Body of pancreas (tissue), 4 donors: ENCODE data around the gene ERMAP. TPM values are rescaled to one million over a fixed set of nuclear protein-coding genes. Genes with fewer than 3 reads are reported as not detected.

ENCODE experiments used
- ATAC-seq: fragments of 150-250 bp; one replicate; pipeline ENCODE4 v1.9.1; 2016
- DNase-seq, 4 donors: peaks; one replicate each; pipeline ENCODE4 v3.0.0-alpha.2; 2019
- H3K27ac ChIP-seq, 4 donors: fragments of 200-600 bp; sonication (generic); 1 replicate in 3 of 4; 2 replicates in 1 of 4; pipeline versions ENCODE4 v1.5.1 to v1.6.1; 2016 to 2019; ENCODE audit warnings: mild to moderate bottlenecking in 1 of 4, mixed read lengths in 1 of 4, moderate library complexity in 1 of 4
- H3K27me3 ChIP-seq, 2 donors: fragments of 200-600 bp; sonication (generic); one replicate each; pipeline ENCODE4 v1.6.0; 2016; ENCODE audit warnings: mild to moderate bottlenecking in 1 of 2
- H3K36me3 ChIP-seq, 2 donors: fragments of 200-600 bp; sonication (generic); replicated peaks in 1 of 2; 2 replicates each; pipeline ENCODE4 v1.5.1; 2016; ENCODE audit warnings: low read depth in 2 of 2; ENCODE audit not compliant: insufficient read depth in 1 of 2
- H3K4me1 ChIP-seq: fragments of 200-600 bp; sonication (generic); one replicate; pipeline ENCODE4 v1.6.0; 2016
- H3K4me3 ChIP-seq, 2 donors: fragments of 200-600 bp; sonication (generic); 1 replicate in 1 of 2; 2 replicates in 1 of 2; pipeline ENCODE4 v1.5.1; 2016 to 2019
- H3K9me3 ChIP-seq, 3 donors: fragments of 200-600 bp; sonication (generic); 1 replicate in 2 of 3; 2 replicates in 1 of 3; pipeline ENCODE4 v1.5.1; 2016
- CTCF ChIP-seq, 7 experiments: fragments of 450-650 bp in 4 of 7; fragments of 200-600 bp in 3 of 7; sonication (generic) in 3 of 7; IDR thresholded peaks; one replicate each; pipeline ENCODE4 v1.5.1; 2016 to 2019; ENCODE audit warnings: antibody characterized with exemption in 7 of 7
- POLR2A ChIP-seq, 3 donors: fragments of 450-650 bp; IDR thresholded peaks; one replicate each; pipeline ENCODE4 v1.6.1; 2016; ENCODE audit warnings: antibody characterized with exemption in 3 of 3, mild to moderate bottlenecking in 2 of 3
- WGBS, 2 donors: methylation state at CpG; one replicate each; pipeline ENCODE4 v1.1.5; 2017; 5-methylcytosine and 5-hydroxymethylcytosine counted together
- intact Hi-C: fragments of 100-400 bp; cut with DNase I; formaldehyde crosslinking; loops from one replicate; pipeline ENCODE4 v1.15.1; 2023
- total RNA-seq, 2 donors: library from RNA; depleted of rRNA; stranded (reverse); fragments of >200 nt; gene quantifications; one replicate each; pipeline ENCODE4 v1.1.0, GENCODE V29; 2016

Gene ERMAP
- total RNA-seq, 2 donors from 2014 or later, result 8.8 to 11.9 TPM

GRCh38 chr1:42838482-42839190 is 21.7 kb downstream of the ERMAP start:
- Histone ChIP-seq H3K4me3 (no peak overlapping the region), H3K36me3 (no peaks in the 10 kb centered on the region), H3K27me3 (no peaks in the 10 kb centered on the region), H3K9me3 (no peaks in the 10 kb centered on the region), H3K4me1 (no peaks in the 10 kb centered on the region), H3K27ac (no peak overlapping the region)
- DNase-seq (peak in 1 of 4 donors; percentile 23), ATAC-seq (no peak)
- WGBS, 2 donors, result 74 to 87% methylated on average over 7 of the region's 7 CpGs
- TF ChIP-seq CTCF (IDR thresholded peaks at IDR 0.05), result no peak
- TF ChIP-seq POLR2A (IDR thresholded peaks at IDR 0.05), result no peak
- intact Hi-C loops, result no loop called here

- Histone ChIP-seq H3K27ac (no peak overlapping the region), H3K4me1 (peaks cover 5% of the 10 kb centered on the region)
- intact Hi-C loops, result no loop called here
Observed at GRCh38 chr1:42841010-42841409, 24.1 kb downstream of the ERMAP start.

GRCh38 chr1:42841440-42842147 is 24.7 kb downstream of the ERMAP start:
- intact Hi-C loops, result no loop called here
- Histone ChIP-seq H3K27me3 (no peaks in the 10 kb centered on the region), H3K36me3 (no peaks in the 10 kb centered on the region), H3K9me3 (no peaks in the 10 kb centered on the region), H3K4me1 (peaks cover 7% of the 10 kb centered on the region), H3K4me3 (no peak overlapping the region), H3K27ac (no peak overlapping the region)
- DNase-seq, result no peak
- no peak for ATAC-seq
- TF ChIP-seq CTCF (IDR thresholded peaks at IDR 0.05) (no peak), POLR2A (IDR thresholded peaks at IDR 0.05) (no peak)
- 89 to 96% methylated on average over 2 of the region's 2 CpGs for WGBS, 2 donors

More at GRCh38 chr1:42841010-42841409, 24.1 kb downstream of the ERMAP start:
- TF ChIP-seq CTCF (IDR thresholded peaks at IDR 0.05) (no peak), POLR2A (IDR thresholded peaks at IDR 0.05) (no peak)
- H3K9me3 ChIP-seq, result no peaks in the 10 kb centered on the region
- no peak for DNase-seq
- ATAC-seq, result no peak
- 71 to 85% methylated on average over 3 of the region's 3 CpGs for WGBS, 2 donors
- no peaks in the 10 kb centered on the region for H3K36me3 ChIP-seq
- H3K4me3 ChIP-seq, result no peak overlapping the region
- H3K27me3 ChIP-seq, result no peaks in the 10 kb centered on the region

- ATAC-seq, result no peak
- Histone ChIP-seq H3K27me3 (no peaks in the 10 kb centered on the region), H3K36me3 (no peaks in the 10 kb centered on the region), H3K27ac (no peak overlapping the region), H3K9me3 (no peaks in the 10 kb centered on the region), H3K4me1 (peaks cover 22% of the 10 kb centered on the region), H3K4me3 (no peak overlapping the region)
- DNase-seq, result no peak
- WGBS, 2 donors, result 93 to 95% methylated on average over 4 of the region's 4 CpGs
- intact Hi-C loops, result no loop called here
- TF ChIP-seq POLR2A (IDR thresholded peaks at IDR 0.05) (no peak), CTCF (IDR thresholded peaks at IDR 0.05) (no peak)
Observed at GRCh38 chr1:42844592-42845140, 27.7 kb downstream of the ERMAP start.
